GM19043 (cell line): ENCODE measurements around the gene FAAH2.
"Not testable (repeated sequence)": the region's sequence is repeated elsewhere in the genome, so short reads cannot be mapped to it uniquely, and the experiment has no call there.

Source experiments
- ATAC-seq: cut with Tn5 transposase; IDR thresholded peaks from one replicate; pipeline ENCODE4 v1.9.1; 2021; ENCODE audit warnings: low read depth; ENCODE audit not compliant: unreplicated experiment

FAAH2 gene

GRCh38 chrX:57380026-57380796 is 93.7 kb downstream of the FAAH2 start:
- no peak for ATAC-seq

- ATAC-seq: not testable (repeated sequence)
Observed at GRCh38 chrX:57394162-57394561, 107.7 kb downstream of the FAAH2 start.

- ATAC-seq: not testable (repeated sequence)
Observed at GRCh38 chrX:57403191-57403590, 116.7 kb downstream of the FAAH2 start.

GRCh38 chrX:57406149-57406548 is 119.6 kb downstream of the FAAH2 start:
- ATAC-seq: no peak

- no peak for ATAC-seq
Observed at GRCh38 chrX:57417827-57418226, 131.3 kb downstream of the FAAH2 start.

- ATAC-seq: no peak
Observed at GRCh38 chrX:57422289-57422688, 135.8 kb downstream of the FAAH2 start.

GRCh38 chrX:57422790-57423189 is 136.3 kb downstream of the FAAH2 start:
- ATAC-seq: no peak

- no peak for ATAC-seq
Observed at GRCh38 chrX:57445076-57445475, 158.6 kb downstream of the FAAH2 start.

GRCh38 chrX:57445832-57446231 is 159.3 kb downstream of the FAAH2 start:
- no peak for ATAC-seq

- no peak for ATAC-seq
Observed at GRCh38 chrX:57447856-57448255, 161.3 kb downstream of the FAAH2 start.

- no peak for ATAC-seq
Observed at GRCh38 chrX:57451426-57452020, 165.0 kb downstream of the FAAH2 start.

- ATAC-seq: no peak
Observed at GRCh38 chrX:57453901-57454300, 167.4 kb downstream of the FAAH2 start.

GRCh38 chrX:57481514-57481913 is 195.0 kb downstream of the FAAH2 start:
- no peak for ATAC-seq

GRCh38 chrX:57516491-57516890 is 230.0 kb downstream of the FAAH2 start:
- no peak for ATAC-seq

- no peak for ATAC-seq
Observed at GRCh38 chrX:57519578-57520118, 233.1 kb downstream of the FAAH2 start.

GRCh38 chrX:57528670-57529255 is 242.3 kb downstream of the FAAH2 start:
- ATAC-seq: no peak
